ENCODE measurements around the gene NEK4.

NEK4 gene

GRCh38 chr3:52770496-52771333 is at the start of gene NEK4:
NEK4 (minus strand) TSS chr3:52770940; CDS start chr3:52770746, 194 bp downstream.
- DNase-seq (ENCODE audit: low read depth) = peak; percentile 74

GRCh38 chr3:52819936-52820335 is 49.2 kb upstream of the NEK4 start:
- no peak for DNase-seq (ENCODE audit: low read depth)

DNA sequence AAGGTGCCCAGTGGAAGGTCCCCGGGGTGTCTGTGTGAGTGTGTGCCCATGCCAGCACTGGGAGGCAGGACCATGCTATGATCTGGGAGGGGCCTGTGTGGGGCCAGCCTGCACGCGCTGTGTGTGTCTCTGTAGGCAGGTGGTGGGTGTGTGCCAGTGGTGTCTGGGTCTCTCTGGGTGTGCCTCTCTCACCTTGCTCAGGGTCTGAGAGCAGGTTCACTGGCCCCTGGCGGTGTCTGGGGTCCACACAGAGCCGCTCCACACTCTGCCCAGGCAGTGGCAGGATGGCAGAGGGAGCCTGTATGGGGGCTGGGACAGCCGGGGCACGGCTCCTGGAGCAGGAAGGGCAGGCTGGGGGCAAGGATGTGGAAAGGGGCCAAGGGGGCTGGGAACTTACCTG is 47.1 kb upstream of the NEK4 start:
- DNase-seq (ENCODE audit: low read depth) = no peak

DNA sequence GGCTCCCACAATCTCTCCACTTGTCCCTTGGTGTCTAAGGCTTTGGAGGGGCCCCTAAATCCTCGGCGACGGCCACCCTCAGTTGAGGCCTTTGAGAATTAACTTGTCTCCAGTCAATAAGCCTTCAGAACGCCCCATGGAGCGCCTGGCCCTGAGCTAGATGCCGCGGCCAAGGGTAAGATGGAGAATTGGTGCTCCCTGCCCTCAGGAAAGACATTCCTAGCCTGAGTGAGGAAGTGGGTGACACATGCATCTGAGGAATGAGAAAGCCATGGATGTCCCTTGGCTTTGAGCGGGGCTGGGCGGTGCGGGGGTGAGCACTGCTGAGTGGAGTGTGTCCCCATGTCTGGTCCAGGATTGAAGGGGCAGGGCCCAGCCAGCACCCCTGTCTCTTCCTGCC is 46.5 kb upstream of the NEK4 start:
- no peak for DNase-seq (ENCODE audit: low read depth)

- DNase-seq (ENCODE audit: low read depth) = no peak
Observed at GRCh38 chr3:52816654-52817053, 45.9 kb upstream of the NEK4 start.

DNA sequence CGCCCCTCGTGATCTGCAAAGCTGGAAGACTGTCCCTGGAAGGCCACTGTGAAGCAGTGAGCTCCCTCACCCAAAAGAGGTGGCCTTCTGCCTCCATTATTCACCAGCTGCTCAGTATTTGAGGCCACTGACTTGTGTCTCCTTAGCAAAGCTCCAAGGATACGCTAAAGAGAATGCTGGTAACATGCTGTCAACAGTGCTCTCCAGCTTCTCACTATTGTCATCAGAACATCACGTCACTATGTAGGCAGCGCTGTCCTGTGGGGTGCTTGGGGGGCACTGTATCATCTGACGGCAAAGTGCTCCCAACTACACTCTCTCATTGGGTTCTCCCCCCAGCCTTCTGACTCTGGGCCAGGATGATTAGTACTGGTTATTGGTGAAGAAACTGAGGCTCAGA is 45.5 kb upstream of the NEK4 start:
- no peak for DNase-seq (ENCODE audit: low read depth)

DNA sequence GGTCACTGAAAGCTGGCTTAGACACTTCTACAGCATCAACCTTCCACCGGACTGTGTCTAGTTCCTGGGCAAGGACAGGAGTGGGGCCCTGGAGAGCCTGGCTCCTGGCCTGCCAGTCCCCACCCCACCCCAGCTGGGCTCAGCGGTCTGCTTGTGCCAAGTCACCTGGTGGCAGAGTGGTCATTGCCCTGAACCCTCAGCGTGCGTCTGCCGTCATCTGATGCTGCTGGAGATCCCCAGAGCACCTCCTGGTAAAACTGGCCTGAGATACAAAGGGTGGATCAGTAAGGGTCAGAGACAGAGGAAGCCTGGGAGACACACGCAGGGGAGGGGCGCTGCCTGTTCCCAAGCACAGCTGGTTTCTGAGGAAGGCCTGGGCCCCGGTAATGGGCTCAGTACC is 43.1 kb upstream of the NEK4 start:
- DNase-seq (ENCODE audit: low read depth) = no peak

GRCh38 chr3:52811452-52812011 is 40.8 kb upstream of the NEK4 start:
- DNase-seq (ENCODE audit: low read depth) = no peak

DNA sequence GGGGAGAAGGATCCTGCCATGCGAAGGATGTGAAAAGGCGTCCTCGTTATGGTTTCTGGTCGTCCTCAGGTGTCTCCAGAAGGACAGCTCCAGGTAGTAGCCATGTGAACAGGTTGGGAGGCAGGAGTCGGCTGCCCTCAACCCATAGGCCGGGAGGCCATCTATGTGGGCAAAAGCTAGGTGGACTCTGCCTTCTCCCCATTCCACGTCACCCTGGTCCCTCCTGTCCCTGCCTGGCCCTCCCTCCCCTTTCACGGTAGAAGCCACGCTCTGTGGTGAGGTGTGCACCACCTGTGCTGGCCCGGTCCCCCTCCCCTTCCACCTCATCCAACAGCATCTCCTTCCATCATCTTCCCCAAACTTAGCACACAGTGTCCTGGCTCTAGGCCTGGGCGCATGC is 40.2 kb upstream of the NEK4 start:
- no peak for DNase-seq (ENCODE audit: low read depth)

DNA sequence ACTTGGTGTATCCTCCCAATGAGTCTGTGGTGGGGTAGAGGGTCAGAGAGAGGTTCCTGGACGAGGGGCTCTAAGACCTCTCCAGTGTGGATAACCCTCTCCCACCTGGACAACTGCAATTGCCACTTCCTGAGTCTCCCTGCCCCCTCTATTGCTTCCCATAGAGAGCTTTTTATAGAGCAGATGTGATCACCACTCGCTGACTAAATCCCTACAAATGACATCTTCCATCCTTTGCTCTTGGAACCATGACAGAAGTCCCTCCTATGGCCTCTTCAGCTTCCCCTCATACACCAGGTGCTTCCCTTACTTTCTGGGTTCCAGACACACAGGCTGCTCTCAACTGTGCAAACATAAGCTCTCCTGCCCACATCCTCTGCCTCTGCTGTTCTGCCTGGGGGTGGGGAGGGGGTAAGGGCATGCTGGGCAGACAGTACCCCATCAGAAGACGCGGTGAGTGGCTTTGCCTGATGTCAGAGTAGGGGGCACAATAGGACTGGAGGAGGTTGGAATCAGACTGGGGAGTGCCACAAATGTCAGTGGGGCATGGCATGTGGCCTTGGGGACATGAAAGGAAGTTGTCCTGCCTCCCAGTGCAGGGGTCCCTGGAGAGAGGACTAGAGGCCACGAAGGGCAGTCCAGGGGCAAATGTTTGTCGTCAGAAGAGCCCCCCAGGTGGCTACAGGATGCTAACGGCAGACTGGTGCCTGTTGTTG is 39.1 kb upstream of the NEK4 start:
- DNase-seq (ENCODE audit: low read depth) = no peak

DNA sequence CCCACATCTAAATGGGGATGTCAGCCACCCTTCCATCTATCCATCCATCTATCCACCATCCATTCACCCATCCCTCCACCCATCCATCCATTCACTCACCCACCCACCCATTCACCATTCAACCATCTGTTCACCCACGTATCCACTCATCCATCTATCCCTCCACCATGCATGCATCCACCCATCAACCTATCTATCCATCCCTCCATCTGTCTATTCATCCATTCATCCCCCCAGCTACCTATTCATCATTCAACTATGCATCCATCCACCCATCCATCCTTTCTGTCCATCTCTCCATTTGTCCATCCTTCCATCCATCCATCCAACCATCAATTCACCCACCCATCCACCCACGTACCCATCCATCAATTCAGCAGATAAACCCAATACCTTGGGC is 38.4 kb upstream of the NEK4 start:
- DNase-seq (ENCODE audit: low read depth) = no peak

GRCh38 chr3:52805270-52806039 is 34.7 kb upstream of the NEK4 start:
- no peak for DNase-seq (ENCODE audit: low read depth)

DNA sequence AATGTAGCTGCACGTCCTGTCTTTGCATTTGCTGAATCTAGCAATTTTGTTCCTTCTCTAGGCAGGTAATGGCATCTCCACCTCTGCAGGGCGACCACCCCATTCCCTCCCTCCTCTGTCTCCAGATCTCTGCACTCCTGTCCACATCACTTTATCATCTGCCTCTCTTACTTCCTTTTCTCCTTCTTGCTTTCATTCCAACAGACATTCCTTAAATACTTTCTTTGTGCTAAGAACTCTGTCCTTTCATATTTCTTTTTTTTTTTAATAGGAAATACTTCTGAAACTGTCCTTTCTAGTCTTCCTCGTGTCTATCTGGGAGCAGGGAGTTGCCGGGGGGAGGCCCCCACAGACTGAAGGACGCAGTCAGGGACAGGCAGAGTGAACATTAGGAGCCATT is 31.1 kb upstream of the NEK4 start:
- no peak for DNase-seq (ENCODE audit: low read depth)

- no peak for DNase-seq (ENCODE audit: low read depth)
Observed at GRCh38 chr3:52800079-52800478, 29.3 kb upstream of the NEK4 start.

- DNase-seq (ENCODE audit: low read depth) = no peak
Observed at GRCh38 chr3:52798978-52799476, 28.3 kb upstream of the NEK4 start.

GRCh38 chr3:52798376-52798977 is 27.7 kb upstream of the NEK4 start:
- no peak for DNase-seq (ENCODE audit: low read depth)

GRCh38 chr3:52796411-52796810 is 25.7 kb upstream of the NEK4 start:
- DNase-seq (ENCODE audit: low read depth) = no peak

DNA sequence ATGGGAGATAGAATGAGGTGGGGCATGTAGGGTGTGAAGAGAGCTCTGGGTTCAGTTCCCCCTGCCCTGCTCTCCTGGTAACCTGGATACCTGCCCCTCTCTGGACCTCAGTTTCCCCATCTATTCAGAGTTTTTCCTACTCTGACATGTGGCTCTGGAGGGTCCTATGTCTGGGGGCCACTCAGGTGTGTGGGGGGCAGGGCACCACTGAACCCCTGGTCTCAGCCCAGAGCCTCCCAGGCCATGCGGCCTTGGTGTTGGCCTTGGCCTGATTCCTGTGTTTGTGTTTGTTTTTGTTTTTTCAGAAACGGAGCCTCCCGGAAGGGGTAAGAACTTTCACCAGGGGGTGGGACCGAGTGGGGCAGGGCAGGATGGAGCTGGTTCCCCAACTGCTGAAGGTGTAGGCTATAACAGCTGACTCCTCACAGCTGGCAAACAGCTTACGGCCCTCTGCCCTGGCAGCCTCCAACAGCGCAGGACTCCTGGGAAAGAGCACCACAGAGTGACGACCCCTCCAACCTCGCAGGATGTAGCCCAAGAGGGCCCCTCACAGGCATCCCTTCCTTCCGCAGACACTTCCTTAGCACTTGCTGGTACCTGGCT is 24.7 kb upstream of the NEK4 start:
- DNase-seq (ENCODE audit: low read depth) = no peak

GRCh38 chr3:52794612-52795099 is 23.9 kb upstream of the NEK4 start, which contains the start of gene ITIH3:
ITIH3 (plus strand) TSS chr3:52794796; CDS start chr3:52794804, 8 bp downstream.
- no peak for DNase-seq (ENCODE audit: low read depth)

- DNase-seq (ENCODE audit: low read depth) = no peak
Observed at GRCh38 chr3:52793702-52794611, 23.2 kb upstream of the NEK4 start.
